ENCODE measurements around the gene EPSTI1.

- no peak for TF ChIP-seq POLR2A (IDR thresholded peaks at IDR 0.05)
- no peak for TF ChIP-seq CTCF (IDR thresholded peaks at IDR 0.05)
These were observed 45.1 kb downstream of the EPSTI1 start for GRCh38 chr13:42946927-42947326.

All from right lobe of liver (tissue), 4 donors.